GM19023 (cell line): ENCODE data around the gene IL7R.

Experiments
- ATAC-seq: cut with Tn5 transposase; IDR thresholded peaks from one replicate; pipeline ENCODE4 v1.9.1; 2021; ENCODE audit warnings: mild to moderate bottlenecking, moderate library complexity; ENCODE audit not compliant: unreplicated experiment

IL7R gene

GRCh38 chr5:35856765-35857351 is at the start of gene IL7R:
Gene IL7R, plus strand, starts transcription at chr5:35856891. Its CDS starts 87 bp downstream, at chr5:35856978.
- ATAC-seq = no peak

- ATAC-seq = no peak
Observed at GRCh38 chr5:35810601-35811000, 46.1 kb upstream of the IL7R start.

- ATAC-seq = no peak
Observed at GRCh38 chr5:35811108-35811741, 45.5 kb upstream of the IL7R start.

GRCh38 chr5:35813521-35813920 is 43.2 kb upstream of the IL7R start:
- ATAC-seq = no peak

GRCh38 chr5:35815089-35815936 is 41.4 kb upstream of the IL7R start:
- no peak for ATAC-seq

- ATAC-seq = no peak
Observed at GRCh38 chr5:35816881-35817521, 39.7 kb upstream of the IL7R start.

GRCh38 chr5:35819026-35819425 is 37.7 kb upstream of the IL7R start:
- no peak for ATAC-seq

GRCh38 chr5:35819668-35820067 is 37.0 kb upstream of the IL7R start:
- ATAC-seq = no peak

- ATAC-seq = no peak
Observed at GRCh38 chr5:35820735-35821134, 36.0 kb upstream of the IL7R start.

GRCh38 chr5:35821513-35821912 is 35.2 kb upstream of the IL7R start:
- no peak for ATAC-seq

- ATAC-seq = no peak
Observed at GRCh38 chr5:35822511-35822910, 34.2 kb upstream of the IL7R start.

GRCh38 chr5:35823347-35824098 is 33.2 kb upstream of the IL7R start:
- ATAC-seq = no peak

GRCh38 chr5:35826056-35826455 is 30.6 kb upstream of the IL7R start:
- ATAC-seq = no peak

GRCh38 chr5:35826554-35826953 is 30.1 kb upstream of the IL7R start:
- no peak for ATAC-seq

- no peak for ATAC-seq
Observed at GRCh38 chr5:35828082-35828598, 28.6 kb upstream of the IL7R start.

GRCh38 chr5:35830587-35830986 is 26.1 kb upstream of the IL7R start:
- ATAC-seq = no peak

GRCh38 chr5:35832762-35833161 is 23.9 kb upstream of the IL7R start:
- no peak for ATAC-seq

- ATAC-seq = no peak
Observed at GRCh38 chr5:35833224-35833623, 23.5 kb upstream of the IL7R start.

- ATAC-seq = no peak
Observed at GRCh38 chr5:35835796-35836742, 20.6 kb upstream of the IL7R start.
